GM19467 (cell line): ENCODE measurements around the gene ATG101.

Experiments
- ATAC-seq: cut with Tn5 transposase; IDR thresholded peaks from one replicate; pipeline ENCODE4 v1.9.1; 2021; ENCODE audit warnings: mild to moderate bottlenecking, moderate library complexity; ENCODE audit not compliant: unreplicated experiment

ATG101 gene

GRCh38 chr12:52069327-52070184 is at the start of gene ATG101:
Gene ATG101 (plus strand): TSS chr12:52069978. CDS start chr12:52073651, 3,673 bp downstream.
- ATAC-seq = peak; percentile 94

- no peak for ATAC-seq
Observed at GRCh38 chr12:52020539-52021336, 49.0 kb upstream of the ATG101 start.

DNA sequence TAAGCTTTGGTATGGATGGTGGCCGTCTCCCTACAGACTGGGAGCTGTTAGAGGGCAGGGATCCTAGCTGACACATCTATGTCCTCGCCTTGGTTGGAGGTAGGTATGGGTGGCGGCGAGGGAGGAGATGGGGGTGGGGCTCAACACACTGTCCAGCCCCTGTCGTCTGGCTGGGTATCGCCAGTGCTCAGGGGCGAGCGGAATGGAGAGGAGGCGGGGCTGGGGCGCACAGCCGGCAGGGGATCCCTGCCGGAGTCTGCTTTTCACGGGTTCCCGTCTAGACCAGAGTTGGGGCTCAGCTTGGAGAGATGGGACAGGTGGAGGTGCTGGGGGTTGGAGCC is 47.0 kb upstream of the ATG101 start:
- ATAC-seq = no peak

DNA sequence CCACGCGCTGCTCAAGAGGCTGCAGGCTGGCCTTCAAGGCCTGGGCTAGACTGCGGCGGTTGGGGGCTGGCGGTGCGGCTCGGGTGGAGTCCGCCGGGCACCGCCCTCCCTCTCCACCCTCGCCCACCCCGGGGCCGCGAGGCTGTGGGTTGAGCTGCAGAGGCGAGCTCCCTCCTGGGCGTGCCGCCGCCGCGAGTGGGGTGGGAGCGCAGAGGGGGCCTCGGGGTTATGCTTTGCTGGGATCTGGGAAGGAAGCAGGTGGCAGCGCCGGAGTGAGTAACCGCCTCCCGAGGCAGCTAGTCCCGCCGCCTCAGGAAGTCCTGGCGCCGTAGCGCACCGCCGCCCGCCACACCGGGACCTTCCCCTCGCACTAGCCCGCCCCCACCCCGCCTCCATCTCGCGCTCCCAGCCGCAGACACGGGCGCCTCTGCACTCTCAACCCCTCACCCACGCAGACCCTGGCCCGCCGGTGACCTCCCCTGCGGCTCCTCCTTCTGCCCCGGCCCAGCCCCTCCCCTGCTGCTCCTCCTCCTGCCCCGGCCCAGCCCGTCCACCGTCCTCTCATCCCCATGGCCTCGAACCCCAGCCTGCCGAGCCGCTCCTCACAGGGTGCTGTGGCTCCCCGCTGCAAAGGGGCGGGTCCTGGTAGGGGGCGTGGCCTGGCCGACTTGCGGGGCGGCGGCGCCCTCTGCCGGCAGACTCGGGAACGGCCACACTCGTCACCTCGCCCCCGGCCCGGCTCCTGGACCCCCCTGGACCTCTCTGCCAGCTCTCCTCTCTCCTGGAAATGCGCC is 46.4 kb upstream of the ATG101 start:
- no peak for ATAC-seq

GRCh38 chr12:52023976-52024688 is 45.6 kb upstream of the ATG101 start:
- no peak for ATAC-seq

- ATAC-seq = no peak
Observed at GRCh38 chr12:52024845-52025230, 44.9 kb upstream of the ATG101 start.

GRCh38 chr12:52026263-52026662 is 43.5 kb upstream of the ATG101 start:
- ATAC-seq = no peak

- no peak for ATAC-seq
Observed at GRCh38 chr12:52027085-52027843, 42.5 kb upstream of the ATG101 start.

DNA sequence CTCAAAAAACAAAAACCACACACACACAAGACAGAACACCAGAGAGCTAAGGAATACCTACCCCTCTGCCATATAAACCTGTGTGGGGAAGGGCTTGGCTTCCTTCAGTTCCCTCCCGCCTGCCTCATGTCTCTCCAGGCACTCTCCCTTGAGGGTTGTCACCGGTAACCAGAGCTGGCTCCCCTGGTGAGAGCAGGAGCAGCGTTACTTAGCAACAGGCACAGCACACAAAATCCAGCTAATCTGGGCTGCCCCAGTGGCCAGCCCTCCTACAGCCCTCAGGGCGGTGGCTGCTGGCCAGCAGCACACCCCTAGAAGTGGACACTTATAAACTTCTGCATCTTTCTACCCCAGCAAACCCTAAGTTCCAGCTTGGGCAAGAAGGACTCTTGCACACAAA is 40.1 kb upstream of the ATG101 start:
- no peak for ATAC-seq

- ATAC-seq = no peak
Observed at GRCh38 chr12:52032446-52032803, 37.4 kb upstream of the ATG101 start.

- ATAC-seq = peak; percentile 88
Observed at GRCh38 chr12:52032804-52033445, 36.9 kb upstream of the ATG101 start.

- ATAC-seq = no peak
Observed at GRCh38 chr12:52033446-52034140, 36.2 kb upstream of the ATG101 start.

GRCh38 chr12:52035190-52035589 is 34.6 kb upstream of the ATG101 start:
- no peak for ATAC-seq

DNA sequence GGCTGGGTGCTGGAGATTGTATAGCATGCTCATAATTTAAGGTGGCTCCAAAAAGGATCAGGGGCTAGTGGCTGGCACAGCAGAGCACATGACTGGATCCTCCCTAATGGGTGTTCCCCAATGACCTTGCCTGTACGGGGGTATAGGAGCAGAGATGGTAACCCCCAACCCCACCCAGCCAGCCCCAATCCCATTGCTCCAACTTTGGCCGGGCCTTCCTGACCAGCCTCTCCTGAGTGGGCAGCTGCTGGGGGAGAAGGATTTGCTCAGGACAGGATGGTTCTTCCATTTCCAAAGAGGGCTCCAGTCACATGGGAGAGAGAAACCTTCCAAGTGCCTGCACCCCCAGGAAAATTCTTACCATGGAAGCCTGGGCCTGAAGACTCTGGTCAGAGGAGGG is 33.9 kb upstream of the ATG101 start:
- no peak for ATAC-seq

DNA sequence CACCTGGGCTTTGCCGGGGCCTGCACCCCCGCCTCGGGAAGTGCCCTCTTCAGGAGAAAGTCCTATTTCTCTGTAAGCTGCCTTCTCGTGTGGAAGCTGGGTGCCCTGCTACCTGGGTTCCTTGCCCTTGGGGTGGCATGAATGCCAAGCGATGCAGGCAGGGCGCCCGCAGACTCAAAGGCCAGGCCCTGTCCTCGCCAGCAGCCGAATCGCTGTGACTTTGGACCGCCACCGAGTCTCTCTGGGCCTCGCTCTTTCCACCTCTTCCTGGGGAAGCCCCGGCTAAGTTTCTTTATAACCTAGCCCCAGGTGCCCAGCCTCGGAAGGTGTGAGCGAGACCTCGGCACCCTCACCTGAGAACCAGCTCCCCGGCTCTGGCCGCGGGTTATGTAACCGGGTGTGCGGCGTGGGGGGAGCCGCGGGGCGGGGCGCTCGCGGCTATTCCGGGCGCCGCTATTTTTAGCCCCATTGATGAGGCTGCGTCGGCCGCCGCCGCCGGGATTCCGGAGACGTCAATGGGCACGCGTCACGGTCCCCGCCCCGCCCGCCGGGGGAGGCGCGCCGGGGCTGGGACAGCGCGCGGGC is 33.1 kb upstream of the ATG101 start:
- ATAC-seq = no peak

GRCh38 chr12:52037248-52037861 is 32.4 kb upstream of the ATG101 start:
- ATAC-seq = no peak

DNA sequence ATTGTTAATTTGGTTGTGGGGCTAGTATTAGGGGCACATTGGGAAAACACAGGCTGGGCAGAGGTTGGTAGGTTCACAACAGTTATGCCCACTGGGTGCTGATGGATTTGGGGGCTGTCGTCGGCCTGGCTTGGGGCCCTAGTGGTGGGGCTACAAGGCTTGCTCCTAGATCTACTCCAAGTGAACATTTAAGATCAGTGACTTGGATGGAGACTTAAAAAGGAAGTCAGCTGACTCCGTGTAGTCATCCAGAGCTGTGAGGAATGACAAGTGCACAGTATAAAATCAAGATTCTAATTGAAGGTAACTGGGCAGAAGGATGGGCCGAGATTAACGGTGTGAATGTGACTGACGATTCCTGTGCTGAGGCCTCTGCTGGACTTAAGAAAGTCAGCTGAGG is 31.3 kb upstream of the ATG101 start:
- ATAC-seq = no peak

DNA sequence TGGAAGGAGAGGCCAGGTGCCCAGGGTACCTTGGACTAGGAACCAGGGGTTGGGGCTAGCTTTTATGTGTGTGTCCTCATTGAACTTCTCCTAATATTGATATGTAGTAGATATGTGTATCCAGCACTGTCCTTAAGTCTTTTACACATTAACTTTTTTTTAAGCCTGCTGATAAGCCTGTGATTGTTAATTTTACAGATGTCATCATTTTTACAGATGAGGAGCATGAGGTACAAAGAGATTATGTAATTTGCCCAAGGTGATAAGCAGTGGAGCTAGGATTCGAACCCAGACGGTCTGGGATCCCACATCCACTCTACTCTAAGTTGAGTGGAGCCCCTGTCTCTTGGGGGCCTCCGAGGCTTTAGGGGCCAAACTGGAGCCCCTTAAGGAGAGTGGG is 28.7 kb upstream of the ATG101 start:
- ATAC-seq = no peak
